Retinal pigment epithelial cell (primary cell): ENCODE results near the gene SYF2.

ENCODE experiments used
- DNase-seq: peaks from one replicate; pipeline ENCODE4 v3.0.0-alpha.2; 2010; ENCODE audit warnings: low read depth
- H3K4me3 ChIP-seq: 2 replicates; pipeline ENCODE4 v1.5.1; 2011; ENCODE audit warnings: mild to moderate bottlenecking, low read length, control low read depth, moderate library complexity
- TF ChIP-seq, protein P1 (sequence below): conservative IDR thresholded peaks from 2 replicates; pipeline ENCODE4 v1.5.1; 2011; ENCODE audit warnings: low read depth, low read length, control low read depth, inconsistent platforms

SYF2 gene

DNA sequence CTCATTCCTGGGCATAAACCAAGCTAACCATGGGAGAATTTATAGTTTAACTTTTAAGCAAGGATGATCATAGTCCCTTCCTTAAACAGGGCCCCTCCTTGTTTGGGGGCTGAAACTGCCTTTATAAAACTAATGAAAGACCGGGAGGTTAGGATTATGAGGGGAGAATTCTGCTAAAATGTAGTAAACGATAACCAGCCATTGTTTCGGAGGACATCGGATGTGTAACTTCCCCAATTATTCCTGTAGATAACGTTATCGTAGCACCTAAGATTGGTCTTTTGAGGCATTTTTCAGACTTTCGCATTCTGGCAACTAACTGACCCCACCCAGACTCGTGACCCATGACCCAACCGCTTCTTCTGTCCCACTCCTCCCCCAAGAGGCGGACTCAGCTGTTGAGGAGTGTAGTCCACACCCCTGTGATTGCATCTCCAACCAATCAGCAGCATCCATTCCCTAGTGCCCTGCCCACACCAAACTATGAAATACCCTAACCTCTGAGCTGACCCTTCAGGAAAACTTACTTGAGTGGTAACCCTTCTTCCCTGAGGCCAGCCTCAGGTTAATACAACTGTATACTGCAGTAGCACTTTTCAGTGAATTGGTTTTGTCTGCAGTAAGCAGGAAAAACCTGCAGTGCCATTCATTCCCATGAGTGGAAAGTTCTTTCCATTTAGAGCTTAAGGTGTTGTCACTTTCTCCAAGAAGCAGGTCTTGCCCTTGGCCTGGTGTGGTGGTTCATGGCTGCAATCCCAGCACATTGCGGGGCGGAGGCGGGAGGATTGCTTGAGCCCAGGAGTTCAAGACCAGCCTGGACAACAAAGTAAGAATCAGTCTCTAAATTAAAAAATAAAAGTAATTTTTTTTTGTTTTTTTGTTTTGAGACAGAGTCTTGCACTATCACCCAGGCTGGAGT is 823 bp upstream of the SYF2 start:
- H3K4me3 ChIP-seq: peak overlapping the region; percentile 100
- TF ChIP-seq, protein P1, sequence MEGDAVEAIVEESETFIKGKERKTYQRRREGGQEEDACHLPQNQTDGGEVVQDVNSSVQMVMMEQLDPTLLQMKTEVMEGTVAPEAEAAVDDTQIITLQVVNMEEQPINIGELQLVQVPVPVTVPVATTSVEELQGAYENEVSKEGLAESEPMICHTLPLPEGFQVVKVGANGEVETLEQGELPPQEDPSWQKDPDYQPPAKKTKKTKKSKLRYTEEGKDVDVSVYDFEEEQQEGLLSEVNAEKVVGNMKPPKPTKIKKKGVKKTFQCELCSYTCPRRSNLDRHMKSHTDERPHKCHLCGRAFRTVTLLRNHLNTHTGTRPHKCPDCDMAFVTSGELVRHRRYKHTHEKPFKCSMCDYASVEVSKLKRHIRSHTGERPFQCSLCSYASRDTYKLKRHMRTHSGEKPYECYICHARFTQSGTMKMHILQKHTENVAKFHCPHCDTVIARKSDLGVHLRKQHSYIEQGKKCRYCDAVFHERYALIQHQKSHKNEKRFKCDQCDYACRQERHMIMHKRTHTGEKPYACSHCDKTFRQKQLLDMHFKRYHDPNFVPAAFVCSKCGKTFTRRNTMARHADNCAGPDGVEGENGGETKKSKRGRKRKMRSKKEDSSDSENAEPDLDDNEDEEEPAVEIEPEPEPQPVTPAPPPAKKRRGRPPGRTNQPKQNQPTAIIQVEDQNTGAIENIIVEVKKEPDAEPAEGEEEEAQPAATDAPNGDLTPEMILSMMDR: no peak
- DNase-seq: peak; percentile 53

DNA sequence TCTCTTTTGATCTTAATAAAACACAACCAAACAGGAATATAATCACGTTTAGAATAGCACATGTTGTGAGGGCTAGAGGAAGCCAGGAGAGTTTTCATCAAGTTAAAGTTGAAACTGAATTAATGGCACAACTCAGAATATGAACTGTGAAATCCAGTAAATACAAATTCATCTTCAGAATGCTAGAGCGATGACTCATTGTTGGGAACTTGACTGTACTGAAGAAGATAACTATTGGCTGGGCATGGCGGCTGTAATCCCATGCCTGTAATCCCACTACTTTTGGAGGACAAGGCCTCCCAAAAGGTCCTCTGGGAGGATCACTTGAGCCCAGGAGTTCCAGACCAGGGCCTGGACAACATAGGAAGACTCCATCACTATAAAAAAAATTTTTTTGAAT is 8.8 kb downstream of the SYF2 start:
- H3K4me3 ChIP-seq: no peak overlapping the region
- DNase-seq: no peak
- TF ChIP-seq, protein P1: no peak

DNA sequence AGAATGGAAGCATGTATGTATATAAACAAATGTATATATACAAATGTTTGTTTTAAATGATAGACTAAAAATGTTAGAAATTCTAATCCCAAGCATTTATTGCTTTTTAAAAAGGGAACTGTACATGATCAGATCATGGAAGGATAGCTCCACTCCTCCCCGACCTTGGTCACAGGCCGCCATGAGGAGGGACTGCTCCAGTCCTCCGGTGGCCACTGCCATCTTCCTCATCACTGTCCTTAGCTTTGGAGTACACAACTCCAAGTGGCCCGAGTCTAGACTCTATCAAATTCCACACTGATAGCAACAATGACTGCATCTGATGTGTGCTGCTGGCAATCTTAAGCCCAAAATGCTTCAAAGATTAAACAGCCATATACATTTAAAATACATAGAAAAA is 9.7 kb downstream of the SYF2 start:
- no peak for DNase-seq
- H3K4me3 ChIP-seq: no peak overlapping the region
- TF ChIP-seq, protein P1: no peak

DNA sequence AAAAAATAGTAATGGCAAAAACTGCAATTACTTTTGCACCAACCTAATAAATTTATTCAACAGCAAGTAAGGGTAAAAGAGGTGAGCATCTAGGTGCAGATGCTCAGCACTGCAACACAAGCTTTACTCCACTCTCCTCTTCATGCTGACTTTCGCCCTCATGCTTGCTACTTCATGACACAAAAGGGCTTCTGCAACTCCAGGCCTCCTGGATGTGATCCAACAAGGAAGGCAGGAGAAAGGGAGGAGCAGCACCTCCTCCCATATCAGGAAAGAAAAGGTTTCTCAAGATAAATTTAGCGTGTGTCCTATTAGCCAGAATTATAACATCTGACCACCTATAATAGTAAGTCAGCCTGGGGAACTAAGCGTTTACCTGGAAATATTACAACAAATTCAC is 11.6 kb downstream of the SYF2 start:
- no peak for DNase-seq
- no peak overlapping the region for H3K4me3 ChIP-seq
- TF ChIP-seq, protein P1: no peak

DNA sequence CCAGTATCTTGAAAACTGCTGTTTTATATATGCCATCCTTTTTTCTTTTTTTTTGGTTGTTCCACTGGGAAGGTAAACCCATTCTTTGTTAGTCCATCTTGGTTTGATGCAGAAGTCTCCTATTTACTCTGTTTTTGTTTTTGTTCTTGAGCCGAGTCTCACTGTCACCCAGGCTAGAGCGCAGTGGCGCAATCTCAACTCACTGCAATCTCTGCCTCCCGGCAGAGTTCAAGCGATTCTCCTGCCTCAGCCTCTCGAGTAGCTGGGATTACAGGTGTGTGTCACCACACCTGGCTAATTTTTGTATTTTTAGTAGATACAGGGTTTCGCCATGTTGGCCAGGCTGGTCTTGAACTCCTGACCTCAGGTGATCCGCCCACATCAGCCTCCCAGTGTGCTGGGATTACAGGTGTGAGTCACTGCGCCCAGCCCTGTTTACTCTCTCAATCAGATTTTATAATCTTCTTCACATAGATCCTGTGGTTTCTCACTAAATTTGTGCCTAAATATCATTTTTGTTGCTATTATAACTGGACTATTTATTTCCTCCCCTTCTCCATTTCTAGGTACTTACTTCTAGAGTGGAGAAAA is 12.5 kb downstream of the SYF2 start:
- DNase-seq: no peak
- TF ChIP-seq, protein P1: no peak
- H3K4me3 ChIP-seq: no peak overlapping the region

DNA sequence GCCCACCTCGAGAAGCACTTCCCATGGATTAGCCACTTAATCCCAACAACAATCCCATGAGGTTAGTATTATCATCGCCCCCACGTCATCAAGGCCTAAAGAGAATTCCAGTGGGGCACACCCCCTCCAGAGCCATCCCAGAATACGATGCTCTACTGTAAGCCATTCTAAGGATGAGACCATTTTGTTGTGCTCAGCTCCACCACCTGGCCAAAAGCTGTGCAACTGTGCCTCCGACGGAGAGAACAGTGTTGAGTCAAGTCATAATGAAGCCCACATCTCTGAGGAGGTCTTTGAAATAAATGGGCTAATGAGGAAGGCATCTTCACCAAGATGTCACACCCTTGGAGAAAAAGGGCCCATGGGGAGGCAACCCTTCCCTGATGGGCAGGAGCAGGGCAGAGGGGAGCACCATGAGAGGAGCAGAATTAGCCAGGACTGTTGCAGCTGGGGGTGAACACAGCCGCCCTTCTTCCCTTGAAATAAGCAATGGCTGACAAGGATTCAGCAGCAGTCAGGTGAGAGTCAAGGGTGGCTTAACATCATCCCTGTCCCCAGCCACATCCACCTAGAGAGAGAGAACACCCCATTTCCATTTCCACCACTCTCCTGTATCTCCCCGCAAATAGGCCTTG is 14.6 kb downstream of the SYF2 start:
- H3K4me3 ChIP-seq: no peak overlapping the region
- TF ChIP-seq, protein P1: no peak
- DNase-seq: no peak
